ENCODE data around the gene TPRX2.

- no peak for TF ChIP-seq CTCF (conservative IDR thresholded peaks at IDR 0.05; ENCODE audit: low read depth, low read length)
- TF ChIP-seq EZH2phosphoT487 (IDR thresholded peaks at IDR 0.05; ENCODE audit: borderline replicate concordance, low read length): no peak
- no peak for TF ChIP-seq EZH2 (IDR thresholded peaks at IDR 0.05; ENCODE audit: low read length, unreplicated experiment)
These were observed 37.7 kb downstream of the TPRX2 start for GRCh38 chr19:47896773-47897172.

All from PC-3 (cell line).